Measurements from ENCODE around the gene GRK2.

GRK2 gene

DNA sequence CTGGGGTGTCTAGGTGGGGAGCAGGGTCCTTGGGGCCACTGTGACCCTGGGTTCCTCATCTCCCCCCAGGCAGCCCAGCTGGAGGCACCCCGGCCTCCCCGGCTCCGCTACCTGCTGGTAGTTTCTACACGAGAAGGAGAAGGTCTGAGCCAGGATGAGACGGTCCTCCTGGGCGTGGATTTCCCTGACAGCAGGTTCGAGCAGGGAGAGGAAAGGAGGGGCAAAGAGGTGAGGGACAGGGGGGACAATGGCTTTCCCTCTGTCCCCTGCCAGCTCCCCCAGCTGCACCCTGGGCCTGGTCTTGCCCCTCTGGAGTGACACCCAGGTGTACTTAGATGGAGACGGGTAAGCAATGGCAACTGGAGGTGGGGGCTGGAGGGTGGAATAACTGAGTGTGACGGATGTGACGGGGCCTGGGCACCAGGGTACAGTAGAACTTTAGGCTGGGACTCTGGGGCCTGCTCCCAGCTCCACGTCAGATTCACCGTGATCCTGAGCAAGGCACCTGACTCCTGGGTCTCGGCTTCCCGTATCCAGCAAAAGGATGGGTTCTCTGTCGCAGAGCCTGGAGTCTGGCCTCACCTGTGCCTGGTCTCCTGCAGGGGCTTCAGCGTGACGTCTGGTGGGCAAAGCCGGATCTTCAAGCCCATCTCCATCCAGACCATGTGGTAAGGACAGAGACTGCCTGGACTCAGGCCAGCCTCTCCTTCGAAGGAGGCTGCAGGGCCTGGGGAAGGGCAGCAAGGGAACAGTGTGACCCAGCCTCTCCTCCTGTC lies 40.7 kb downstream of the GRK2 start:
- no peak for TF ChIP-seq POLR2AphosphoS5 (IDR thresholded peaks at IDR 0.05; ENCODE audit: low read depth, low read length)
- no peak for TF ChIP-seq TAF1 (IDR thresholded peaks at IDR 0.05; ENCODE audit: borderline replicate concordance, low read depth, low read length)
- TF ChIP-seq POLR2A (IDR thresholded peaks at IDR 0.05; ENCODE audit: low read depth, low read length) = no peak
- FAIRE-seq (no peak), DNase-seq (ENCODE audit: insufficient read length) (no peak)

DNA sequence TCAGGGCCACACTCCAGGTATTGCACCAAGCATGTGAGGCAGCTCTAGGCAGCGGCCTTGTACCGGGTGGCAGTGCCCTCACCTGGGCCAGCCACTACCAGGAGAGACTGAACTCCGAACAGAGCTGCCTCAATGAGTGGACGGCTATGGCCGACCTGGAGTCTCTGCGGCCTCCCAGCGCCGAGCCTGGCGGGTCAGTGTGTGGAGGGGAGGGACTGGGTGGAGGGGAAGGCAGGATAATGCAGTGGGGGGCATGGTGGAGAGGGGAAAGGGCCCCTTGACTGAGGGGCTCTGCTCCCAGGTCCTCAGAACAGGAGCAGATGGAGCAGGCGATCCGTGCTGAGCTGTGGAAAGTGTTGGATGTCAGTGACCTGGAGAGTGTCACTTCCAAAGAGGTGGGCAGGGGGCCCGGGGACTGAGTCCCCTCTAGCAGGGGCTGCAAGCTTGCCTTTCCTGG lies 41.3 kb downstream of the GRK2 start:
- TF ChIP-seq POLR2A (IDR thresholded peaks at IDR 0.05; ENCODE audit: low read depth, low read length) (no peak), POLR2AphosphoS5 (IDR thresholded peaks at IDR 0.05; ENCODE audit: low read depth, low read length) (no peak), TAF1 (IDR thresholded peaks at IDR 0.05; ENCODE audit: borderline replicate concordance, low read depth, low read length) (no peak)
- DNase-seq (ENCODE audit: insufficient read length) (no peak), FAIRE-seq (no peak)

DNA sequence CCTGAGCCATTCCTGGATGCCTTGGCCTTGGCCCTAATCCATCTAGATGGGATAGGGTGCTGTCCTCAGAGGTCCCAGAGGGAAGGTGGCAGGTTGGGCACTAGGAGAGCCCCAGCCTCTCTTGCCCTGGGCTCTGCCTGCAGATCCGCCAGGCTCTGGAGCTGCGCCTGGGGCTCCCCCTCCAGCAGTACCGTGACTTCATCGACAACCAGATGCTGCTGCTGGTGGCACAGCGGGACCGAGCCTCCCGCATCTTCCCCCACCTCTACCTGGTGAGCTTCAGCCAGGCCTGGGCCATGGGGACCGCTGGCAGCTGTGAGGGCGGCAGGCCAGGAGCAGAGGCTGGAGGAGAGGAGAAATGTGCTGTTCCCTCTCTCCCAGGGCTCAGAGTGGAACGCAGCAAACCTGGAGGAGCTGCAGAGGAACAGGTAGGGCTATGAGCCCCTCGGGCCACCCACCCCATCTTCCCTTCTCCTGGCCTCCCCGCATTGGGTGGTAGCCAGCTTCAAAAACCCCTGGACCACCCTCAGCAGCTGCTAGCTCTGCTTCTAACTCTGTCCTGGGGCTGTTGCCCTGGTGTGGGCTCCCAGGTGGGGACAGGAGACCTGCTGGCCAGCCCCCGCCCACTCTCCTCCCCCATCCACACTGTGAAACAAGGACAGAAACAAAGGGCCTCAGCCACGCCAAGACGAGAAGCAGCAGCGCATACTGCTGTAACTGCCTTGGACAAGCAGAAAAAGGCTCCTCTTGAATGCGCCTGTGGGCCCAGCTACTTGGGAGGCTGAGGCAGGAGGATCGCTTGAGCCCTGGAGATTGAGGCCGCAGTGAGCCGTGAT lies 42.0 kb downstream of the GRK2 start:
- TF ChIP-seq POLR2A (IDR thresholded peaks at IDR 0.05; ENCODE audit: low read depth, low read length) (no peak), POLR2AphosphoS5 (IDR thresholded peaks at IDR 0.05; ENCODE audit: low read depth, low read length) (no peak)
- FAIRE-seq (no peak), DNase-seq (ENCODE audit: insufficient read length) (no peak)

DNA sequence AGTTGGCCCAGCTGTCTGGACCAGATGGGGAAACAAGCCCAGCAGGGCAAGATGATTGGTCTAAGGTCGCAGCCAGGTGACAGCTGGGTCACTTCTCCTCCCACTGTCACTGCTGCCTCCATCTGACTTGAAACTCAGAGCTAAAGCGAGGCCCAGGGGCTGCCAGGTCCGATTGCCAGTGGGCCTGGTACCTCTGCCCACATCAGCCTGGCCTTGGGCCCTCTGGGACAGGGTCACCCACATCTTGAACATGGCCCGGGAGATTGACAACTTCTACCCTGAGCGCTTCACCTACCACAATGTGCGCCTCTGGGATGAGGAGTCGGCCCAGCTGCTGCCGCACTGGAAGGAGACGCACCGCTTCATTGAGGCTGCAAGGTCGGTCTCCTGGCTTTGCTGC lies 42.9 kb downstream of the GRK2 start:
- FAIRE-seq (no peak), DNase-seq (ENCODE audit: insufficient read length) (no peak)
- TF ChIP-seq POLR2A (IDR thresholded peaks at IDR 0.05; ENCODE audit: low read depth, low read length) (no peak), TAF1 (IDR thresholded peaks at IDR 0.05; ENCODE audit: borderline replicate concordance, low read depth, low read length) (no peak), POLR2AphosphoS5 (IDR thresholded peaks at IDR 0.05; ENCODE audit: low read depth, low read length) (no peak)

DNA sequence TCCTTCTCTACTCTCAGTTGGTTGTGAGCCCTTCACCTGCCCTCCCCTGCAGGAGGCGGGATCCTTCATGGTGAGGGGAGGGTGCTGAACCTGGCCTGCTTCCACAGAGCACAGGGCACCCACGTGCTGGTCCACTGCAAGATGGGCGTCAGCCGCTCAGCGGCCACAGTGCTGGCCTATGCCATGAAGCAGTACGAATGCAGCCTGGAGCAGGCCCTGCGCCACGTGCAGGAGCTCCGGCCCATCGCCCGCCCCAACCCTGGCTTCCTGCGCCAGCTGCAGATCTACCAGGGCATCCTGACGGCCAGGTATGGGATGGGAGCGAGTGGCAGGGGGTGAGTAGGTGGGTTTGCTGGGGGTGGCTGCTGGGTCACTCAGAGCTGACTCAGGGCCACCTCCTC lies 43.4 kb downstream of the GRK2 start:
- FAIRE-seq (no peak), DNase-seq (ENCODE audit: insufficient read length) (no peak)
- TF ChIP-seq POLR2AphosphoS5 (IDR thresholded peaks at IDR 0.05; ENCODE audit: low read depth, low read length) (no peak), POLR2A (IDR thresholded peaks at IDR 0.05; ENCODE audit: low read depth, low read length) (no peak), TAF1 (IDR thresholded peaks at IDR 0.05; ENCODE audit: borderline replicate concordance, low read depth, low read length) (no peak)

DNA sequence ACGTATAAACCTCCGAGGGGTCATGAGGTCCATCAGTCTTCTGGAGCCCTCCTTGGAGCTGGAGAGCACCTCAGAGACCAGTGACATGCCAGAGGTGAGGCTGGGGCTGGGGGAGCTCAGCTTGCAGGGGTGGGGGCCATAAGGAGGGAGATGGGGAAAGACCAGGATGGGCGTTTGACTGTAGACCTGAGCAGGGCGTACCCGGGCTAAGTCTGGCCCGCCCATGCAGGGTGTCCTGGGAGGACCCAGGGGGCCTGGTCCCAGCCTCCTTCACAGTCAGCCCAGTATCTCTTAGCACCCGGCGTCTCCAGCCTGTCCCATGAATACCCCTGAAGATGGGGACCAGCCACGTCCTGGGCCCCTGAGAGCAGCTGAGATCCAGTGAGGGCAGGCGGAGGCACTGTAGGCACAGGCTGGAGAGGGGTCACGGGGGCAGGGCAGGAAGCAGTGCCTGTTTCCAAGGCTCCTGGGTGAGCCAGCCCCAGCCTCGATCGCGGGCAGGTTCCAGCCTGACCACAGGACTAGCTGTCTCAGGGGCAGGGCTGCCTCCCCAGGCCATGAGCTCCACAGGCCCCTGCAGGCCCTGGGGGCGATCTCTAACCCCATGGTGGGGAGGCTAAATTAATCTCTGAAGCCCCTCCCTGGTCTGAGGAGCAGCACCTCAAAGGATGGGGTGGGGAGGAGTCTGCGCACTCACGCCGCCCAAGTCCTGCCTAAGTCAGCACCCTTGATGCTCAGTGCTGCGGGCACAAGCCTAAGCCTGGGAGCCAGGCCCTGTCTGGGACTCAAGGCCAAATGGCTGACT lies 44.2 kb downstream of the GRK2 start:
- no peak for DNase-seq (ENCODE audit: insufficient read length)
- TF ChIP-seq POLR2AphosphoS5 (IDR thresholded peaks at IDR 0.05; ENCODE audit: low read depth, low read length) (no peak), POLR2A (IDR thresholded peaks at IDR 0.05; ENCODE audit: low read depth, low read length) (no peak), TAF1 (IDR thresholded peaks at IDR 0.05; ENCODE audit: borderline replicate concordance, low read depth, low read length) (no peak)
- FAIRE-seq = no peak

DNA sequence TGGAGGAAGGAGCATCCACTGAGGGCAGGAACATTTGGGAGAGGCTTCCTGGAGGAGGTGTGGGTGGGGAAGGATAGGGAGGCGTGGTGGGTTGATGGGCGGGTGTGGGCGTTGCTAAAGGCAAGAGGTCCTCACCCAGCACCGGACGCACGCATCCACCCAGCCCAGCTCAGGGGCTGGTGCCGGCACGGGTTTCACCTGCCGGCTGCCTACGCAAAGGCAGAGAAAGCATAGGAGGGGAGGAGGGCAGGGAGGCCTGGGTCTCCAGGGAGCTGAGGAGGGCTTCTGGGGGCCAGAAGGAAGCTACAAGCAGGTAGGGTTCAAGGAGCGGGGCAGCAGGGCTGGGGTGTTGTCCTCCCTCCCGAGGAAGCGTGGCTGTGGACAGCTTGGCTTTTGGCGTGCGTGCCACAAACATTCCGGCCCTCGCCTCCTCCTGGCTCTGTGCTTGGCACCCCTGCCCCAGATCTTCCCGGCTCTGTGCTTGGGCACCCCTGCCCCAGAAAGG lies 44.8 kb downstream of the GRK2 start:
- no peak for DNase-seq (ENCODE audit: insufficient read length)

DNA sequence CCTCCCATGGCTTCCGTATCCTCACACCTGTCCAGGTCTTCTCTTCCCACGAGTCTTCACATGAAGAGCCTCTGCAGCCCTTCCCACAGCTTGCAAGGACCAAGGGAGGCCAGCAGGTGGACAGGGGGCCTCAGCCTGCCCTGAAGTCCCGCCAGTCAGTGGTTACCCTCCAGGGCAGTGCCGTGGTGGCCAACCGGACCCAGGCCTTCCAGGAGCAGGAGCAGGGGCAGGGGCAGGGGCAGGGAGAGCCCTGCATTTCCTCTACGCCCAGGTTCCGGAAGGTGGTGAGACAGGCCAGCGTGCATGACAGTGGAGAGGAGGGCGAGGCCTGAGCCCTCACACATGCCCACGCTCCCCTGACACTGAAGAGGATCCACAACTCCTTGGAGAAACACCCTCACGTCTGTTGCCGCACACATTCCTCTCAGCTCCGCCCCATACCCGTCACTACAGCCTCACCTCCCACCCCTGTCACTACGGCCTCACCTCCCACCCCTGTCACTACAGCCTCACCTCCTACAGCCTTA lies 45.3 kb downstream of the GRK2 start:
- DNase-seq (ENCODE audit: insufficient read length) = no peak
- TF ChIP-seq POLR2A (IDR thresholded peaks at IDR 0.05; ENCODE audit: low read depth, low read length) = no peak
- no peak for TF ChIP-seq TAF1 (IDR thresholded peaks at IDR 0.05; ENCODE audit: borderline replicate concordance, low read depth, low read length)
- no peak for TF ChIP-seq POLR2AphosphoS5 (IDR thresholded peaks at IDR 0.05; ENCODE audit: low read depth, low read length)
- no peak for FAIRE-seq

More for the DNA sequence above, 44.8 kb downstream of the GRK2 start:
- no peak for FAIRE-seq
- TF ChIP-seq POLR2AphosphoS5 (IDR thresholded peaks at IDR 0.05; ENCODE audit: low read depth, low read length) (no peak), POLR2A (IDR thresholded peaks at IDR 0.05; ENCODE audit: low read depth, low read length) (no peak), TAF1 (IDR thresholded peaks at IDR 0.05; ENCODE audit: borderline replicate concordance, low read depth, low read length) (no peak)

DNA sequence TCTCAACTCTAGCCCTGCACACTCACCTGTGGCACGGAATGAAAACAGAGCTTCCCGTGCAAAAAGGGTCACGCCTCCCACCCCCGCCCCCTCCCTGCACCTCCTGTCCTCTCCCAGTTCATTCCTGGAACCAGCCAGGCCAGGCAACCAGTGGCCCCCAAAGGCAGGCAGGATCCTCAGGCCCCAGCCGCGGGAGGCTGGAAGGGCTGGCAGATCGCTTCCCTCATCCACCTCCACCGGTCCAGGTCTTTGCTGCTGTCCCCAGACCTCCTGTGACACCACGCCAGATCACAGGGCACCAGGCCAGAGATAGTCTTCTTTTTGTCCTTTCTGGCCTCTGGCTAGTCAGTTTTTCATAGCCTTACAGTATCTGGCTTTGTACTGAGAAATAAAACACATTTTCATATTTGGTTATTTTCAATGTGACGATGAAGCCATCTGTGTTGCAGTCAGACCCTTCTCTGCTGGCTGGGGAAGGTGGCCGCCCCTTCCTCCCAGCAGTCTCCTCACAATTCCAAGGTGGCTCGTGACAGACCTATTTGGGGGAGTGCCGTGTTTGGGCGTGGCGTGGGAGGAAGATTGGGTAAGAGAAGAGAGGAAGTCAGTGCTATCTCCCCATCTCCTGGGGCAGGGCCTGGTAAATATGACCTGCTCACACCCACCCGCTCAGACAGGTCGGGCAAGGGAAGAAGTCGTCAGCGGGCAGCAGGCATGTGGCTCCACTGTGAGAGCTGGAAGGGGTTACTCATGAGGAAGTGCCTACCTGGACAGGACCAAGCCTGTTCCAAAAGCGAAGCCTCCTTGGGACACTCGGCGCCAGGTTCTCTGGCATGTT lies 46.1 kb downstream of the GRK2 start:
- FAIRE-seq = no peak
- TF ChIP-seq TAF1 (IDR thresholded peaks at IDR 0.05; ENCODE audit: borderline replicate concordance, low read depth, low read length) (no peak), POLR2AphosphoS5 (IDR thresholded peaks at IDR 0.05; ENCODE audit: low read depth, low read length) (no peak), POLR2A (IDR thresholded peaks at IDR 0.05; ENCODE audit: low read depth, low read length) (no peak)
- no peak for DNase-seq (ENCODE audit: insufficient read length)

Measured in GM12892 (cell line).